GM18511 (cell line): ENCODE data around the gene SIDT2.
A peak's percentile ranks its signal among the peaks of the same experiment; 100 is the strongest.
"Not testable (repeated sequence)": the region's sequence is repeated elsewhere in the genome, so short reads cannot be mapped to it uniquely, and the experiment has no call there.

ENCODE experiments used
- ATAC-seq: cut with Tn5 transposase; IDR thresholded peaks from one replicate; pipeline ENCODE4 v1.9.1; 2021; ENCODE audit warnings: mild to moderate bottlenecking, moderate library complexity; ENCODE audit not compliant: unreplicated experiment

Gene SIDT2

GRCh38 chr11:117178210-117179034, at the start of gene SIDT2:
Gene SIDT2 (plus strand): TSS chr11:117178743. CDS start chr11:117179264, 521 bp downstream.
- peak; percentile 90 for ATAC-seq

GRCh38 chr11:117130396-117130795, 48.1 kb upstream of the SIDT2 start:
- ATAC-seq: not testable (repeated sequence)

GRCh38 chr11:117130879-117131278, 47.7 kb upstream of the SIDT2 start:
- ATAC-seq: no peak

- ATAC-seq: no peak
Observed at GRCh38 chr11:117134431-117134830, 44.1 kb upstream of the SIDT2 start.

- not testable (repeated sequence) for ATAC-seq
Observed at GRCh38 chr11:117134979-117135378, 43.6 kb upstream of the SIDT2 start.

- ATAC-seq: not testable (repeated sequence)
Observed at GRCh38 chr11:117137223-117138086, 41.1 kb upstream of the SIDT2 start.

GRCh38 chr11:117143390-117143789, 35.2 kb upstream of the SIDT2 start:
- peak; percentile 33 for ATAC-seq

- ATAC-seq: peak; percentile 96
Observed at GRCh38 chr11:117143871-117144476, 34.6 kb upstream of the SIDT2 start, which contains the start of gene PAFAH1B2. Gene PAFAH1B2 (plus strand): TSS chr11:117144287. CDS start chr11:117152448, 8,161 bp downstream.

GRCh38 chr11:117144477-117145392, 33.8 kb upstream of the SIDT2 start:
- ATAC-seq: peak; percentile 59

- no peak for ATAC-seq
Observed at GRCh38 chr11:117145393-117145761, 33.2 kb upstream of the SIDT2 start.

- ATAC-seq: no peak
Observed at GRCh38 chr11:117146521-117146920, 32.0 kb upstream of the SIDT2 start.

GRCh38 chr11:117152066-117152465, 26.5 kb upstream of the SIDT2 start:
- ATAC-seq: no peak

- no peak for ATAC-seq
Observed at GRCh38 chr11:117154468-117154867, 24.1 kb upstream of the SIDT2 start.

- no peak for ATAC-seq
Observed at GRCh38 chr11:117157507-117157906, 21.0 kb upstream of the SIDT2 start.

GRCh38 chr11:117159892-117160291, 18.7 kb upstream of the SIDT2 start:
- no peak for ATAC-seq

- ATAC-seq: peak; percentile 62
Observed at GRCh38 chr11:117160826-117161225, 17.7 kb upstream of the SIDT2 start.

- ATAC-seq: no peak
Observed at GRCh38 chr11:117166491-117166890, 12.1 kb upstream of the SIDT2 start.

- no peak for ATAC-seq
Observed at GRCh38 chr11:117169736-117170135, 8.8 kb upstream of the SIDT2 start.

GRCh38 chr11:117170210-117170609, 8.3 kb upstream of the SIDT2 start:
- no peak for ATAC-seq

- no peak for ATAC-seq
Observed at GRCh38 chr11:117171007-117171403, 7.5 kb upstream of the SIDT2 start.
